22Rv1 (cell line): ENCODE data around the gene BACH1.
"Not testable (repeated sequence)": the region's sequence is repeated elsewhere in the genome, so short reads cannot be mapped to it uniquely, and the experiment has no call there.

Source experiments
- H3K27ac ChIP-seq: fragments of 450-650 bp; 2 replicates; pipeline ENCODE4 v1.5.1; 2017
- CTCF ChIP-seq: fragments of 450-650 bp; IDR thresholded peaks from 2 replicates; pipeline ENCODE4 v1.5.1; 2017; ENCODE audit warnings: mild to moderate bottlenecking
- ZFX ChIP-seq: fragments of 450-650 bp; IDR thresholded peaks from 2 replicates; pipeline ENCODE4 v1.6.1; 2017; ENCODE audit warnings: antibody characterized with exemption, borderline replicate concordance

BACH1 gene

GRCh38 chr21:29298348-29299045 lies at the start of gene BACH1:
Gene BACH1 (plus strand): TSS chr21:29298922. CDS start chr21:29321281, 22,359 bp downstream.
- TF ChIP-seq CTCF, result peak; percentile 54
- TF ChIP-seq ZFX, result no peak
- H3K27ac ChIP-seq, result peak within 1 kb of the TSS; percentile 60

- not testable (repeated sequence) for H3K27ac ChIP-seq
Observed at GRCh38 chr21:29249289-29249688, 49.4 kb upstream of the BACH1 start.

- no peak overlapping the region for H3K27ac ChIP-seq
- TF ChIP-seq CTCF (no peak), ZFX (no peak)
Observed at GRCh38 chr21:29250636-29251035, 48.1 kb upstream of the BACH1 start.

- H3K27ac ChIP-seq, result not testable (repeated sequence)
Observed at GRCh38 chr21:29253861-29254260, 44.9 kb upstream of the BACH1 start.

- no peak for TF ChIP-seq CTCF
- TF ChIP-seq ZFX, result no peak
Observed at GRCh38 chr21:29254550-29254949, 44.2 kb upstream of the BACH1 start.

GRCh38 chr21:29256126-29256910 lies 42.4 kb upstream of the BACH1 start:
- no peak overlapping the region for H3K27ac ChIP-seq
- TF ChIP-seq CTCF (no peak), ZFX (no peak)

More at GRCh38 chr21:29254550-29254949, 44.2 kb upstream of the BACH1 start:
- no peak overlapping the region for H3K27ac ChIP-seq

- H3K27ac ChIP-seq, result no peak overlapping the region
- no peak for TF ChIP-seq CTCF
- no peak for TF ChIP-seq ZFX
Observed at GRCh38 chr21:29257701-29258100, 41.0 kb upstream of the BACH1 start.

GRCh38 chr21:29258626-29259338 lies 39.9 kb upstream of the BACH1 start:
- TF ChIP-seq CTCF (no peak), ZFX (no peak)
- H3K27ac ChIP-seq, result no peak overlapping the region
